Endothelial cell of umbilical vein (primary cell): ENCODE measurements around the gene CES1. TPM values are rescaled to one million over a fixed set of nuclear protein-coding genes. Genes with fewer than 3 reads are reported as not detected.

Experiments
- BruUV-seq: library from RNA; stranded (reverse); fragments of 400-500 nt; replicated peaks from 2 replicates; lab custom pipeline; 2021; lab: Mats Ljungman, UMichigan
- CTCF ChIA-PET: fragments of 300-600, 350-600 bp; sonication (Branson Sonifier 250); formaldehyde crosslinking; loops from one replicate; lab custom pipeline; 2021; ENCODE audit warnings: antibody characterized with exemption, inconsistent platforms; lab: Charles Lee
- POLR2A ChIA-PET: fragments of 300-600, 350-600 bp; sonication (Branson Sonifier 250); formaldehyde crosslinking; loops from one replicate; lab custom pipeline; 2021; ENCODE audit warnings: antibody characterized with exemption, inconsistent platforms; lab: Charles Lee
- DNase-seq: peaks from one replicate; pipeline ENCODE4 v3.0.0-alpha.2; 2011; ENCODE audit warnings: low read depth, low spot score
- FAIRE-seq: peaks from 2 replicates; lab custom pipeline; 2011; peaks lifted over from hg19 to GRCh38; lab: Jason Lieb, UNC
- H2AFZ ChIP-seq: 2 replicates; pipeline ENCODE4 v1.6.0; 2012; ENCODE audit warnings: low read depth, low read length, control low read depth, inconsistent platforms
- H3K27ac ChIP-seq: 2 replicates; pipeline ENCODE4 v1.5.1; 2011; ENCODE audit warnings: low read depth, mild to moderate bottlenecking, control low read depth, low read length, moderate library complexity; ENCODE audit not compliant: insufficient read depth
- H3K27me3 ChIP-seq, 2 experiments: 2 replicates each; pipeline versions ENCODE4 v1.6.0 to v1.6.1; 2011; ENCODE audit warnings: low read length in 2 of 2, mixed read lengths in 1 of 2; ENCODE audit not compliant: control insufficient read depth in 2 of 2, insufficient read depth in 2 of 2
- H3K36me3 ChIP-seq, 2 experiments: 2 replicates in 1 of 2; 3 replicates in 1 of 2; pipeline ENCODE4 v1.5.1; 2011; ENCODE audit warnings: low read length in 2 of 2, mild to moderate bottlenecking in 1 of 2, moderate library complexity in 1 of 2; ENCODE audit not compliant: control insufficient read depth in 2 of 2, insufficient read depth in 2 of 2; ENCODE audit errors: extremely low read depth in 1 of 2
- H3K4me1 ChIP-seq: 3 replicates; pipeline ENCODE4 v1.5.1; 2011; ENCODE audit warnings: mild to moderate bottlenecking, low read length; ENCODE audit not compliant: control insufficient read depth, insufficient read depth; ENCODE audit errors: extremely low read depth
- H3K4me2 ChIP-seq: 2 replicates; pipeline ENCODE4 v1.6.1; 2011; ENCODE audit warnings: low read length, control low read depth, mixed read lengths; ENCODE audit not compliant: insufficient read depth
- H3K4me3 ChIP-seq, 3 experiments: fragments of 200-600 bp in 1 of 3; sonication (generic), shearing (Covaris generic) in 1 of 3; replicated peaks in 1 of 3; 2 replicates each; pipeline ENCODE4 v1.5.1; 2011 to 2016; ENCODE audit warnings: control low read depth in 3 of 3, low read length in 3 of 3, mild to moderate bottlenecking in 2 of 3, inconsistent platforms in 1 of 3, low read depth in 1 of 3, moderate library complexity in 1 of 3; ENCODE audit not compliant: insufficient read depth in 1 of 3
- H3K79me2 ChIP-seq: 2 replicates; pipeline ENCODE4 v1.6.0; 2012; ENCODE audit warnings: low read length, inconsistent platforms; ENCODE audit not compliant: control insufficient read depth, insufficient read depth
- H3K9ac ChIP-seq: replicated peaks from 2 replicates; pipeline ENCODE3; 2011; ENCODE audit warnings: low read length, control low read depth; ENCODE audit not compliant: insufficient read depth; ENCODE audit errors: extremely low read depth
- H3K9me1 ChIP-seq: replicated peaks from 3 replicates; pipeline ENCODE4 v1.6.0; 2011; ENCODE audit warnings: mild to moderate bottlenecking, low read length; ENCODE audit not compliant: control insufficient read depth, insufficient read depth; ENCODE audit errors: extremely low read depth
- H3K9me3 ChIP-seq: replicated peaks from 2 replicates; pipeline ENCODE4 v1.5.1; 2012; ENCODE audit warnings: low read length, inconsistent platforms; ENCODE audit not compliant: control insufficient read depth, insufficient read depth
- H4K20me1 ChIP-seq: replicated peaks from 2 replicates; pipeline ENCODE3; 2011; ENCODE audit warnings: mild to moderate bottlenecking, low read length; ENCODE audit not compliant: control insufficient read depth, insufficient read depth; ENCODE audit errors: extremely low read depth
- FOS ChIP-seq: IDR thresholded peaks from 2 replicates; pipeline ENCODE4 v1.6.1; 2011; ENCODE audit warnings: mild to moderate bottlenecking, low read length, moderate library complexity, borderline replicate concordance; ENCODE audit not compliant: insufficient read depth
- GATA2 ChIP-seq: IDR thresholded peaks from 2 replicates; pipeline ENCODE4 v1.7.0; 2011; ENCODE audit warnings: low read depth, mild to moderate bottlenecking, moderate library complexity, mixed read lengths, low read length; ENCODE audit not compliant: insufficient read length, insufficient read depth
- JUN ChIP-seq: IDR thresholded peaks from 2 replicates; pipeline ENCODE4 v1.6.1; 2011; ENCODE audit warnings: borderline replicate concordance, low read depth; ENCODE audit not compliant: insufficient read length, insufficient read depth
- MYC ChIP-seq: IDR thresholded peaks from one replicate; pipeline ENCODE4 v1.6.1; 2011; ENCODE audit warnings: mild to moderate bottlenecking, low read depth, low read length
- POLR2A ChIP-seq: IDR thresholded peaks from 2 replicates; pipeline ENCODE4 v1.6.1; 2012; ENCODE audit warnings: low read depth, mild to moderate bottlenecking, control low read depth, low read length
- POLR2AphosphoS5 ChIP-seq: IDR thresholded peaks from 2 replicates; pipeline ENCODE4 v1.6.1; 2012; ENCODE audit warnings: low read depth, mild to moderate bottlenecking, control low read depth, low read length, moderate library complexity; ENCODE audit not compliant: insufficient read depth
- dilution Hi-C: fragments of 300-500 bp; cut with MboI; formaldehyde crosslinking; loops from one replicate; pipeline ENCODE4 v1.15.0; 2019; ENCODE audit warnings: low sequenced_read_pairs; ENCODE audit not compliant: extremely low pct_ligation_motif_present
- intact Hi-C: fragments of 100-400 bp; cut with micrococcal nuclease; formaldehyde crosslinking; loops from one replicate; pipeline ENCODE4 v1.10.0; 2022
- polyA plus RNA-seq, 4 experiments: library from polyadenylated mRNA; depleted of rRNA in 3 of 4; stranded (reverse) in 3 of 4; unstranded in 1 of 4; fragments of >200 nt; gene quantifications; 2 replicates each; pipeline versions ENCODE4 v1.2.1 to v1.2.3, GENCODE V29; 2011 to 2012; ENCODE audit warnings: missing spikeins in 1 of 4
- total RNA-seq: library from RNA; stranded (reverse); gene quantifications from 2 replicates; pipeline ENCODE4 v1.2.3, GENCODE V29; 2021
- TF ChIP-seq, protein P1 (sequence below): IDR thresholded peaks from 2 replicates; pipeline ENCODE4 v1.6.1; 2011; ENCODE audit not compliant: insufficient read depth, insufficient read length
- TF ChIP-seq, protein P2 (sequence below), 2 donors: IDR thresholded peaks; 1 replicate in 1 of 2; 2 replicates in 1 of 2; pipeline ENCODE4 v1.5.1; 2011; ENCODE audit warnings: low read length in 2 of 2, mild to moderate bottlenecking in 2 of 2, moderate library complexity in 2 of 2, control low read depth in 1 of 2, inconsistent platforms in 1 of 2, low read depth in 1 of 2; ENCODE audit not compliant: insufficient read depth in 1 of 2; ENCODE audit errors: extremely low read depth in 1 of 2

Gene CES1
- total and polyA plus RNA-seq, 2 donors (not counting 3 experiments of a cell fraction or from before 2014, with no cell fraction given): not detected

DNA sequence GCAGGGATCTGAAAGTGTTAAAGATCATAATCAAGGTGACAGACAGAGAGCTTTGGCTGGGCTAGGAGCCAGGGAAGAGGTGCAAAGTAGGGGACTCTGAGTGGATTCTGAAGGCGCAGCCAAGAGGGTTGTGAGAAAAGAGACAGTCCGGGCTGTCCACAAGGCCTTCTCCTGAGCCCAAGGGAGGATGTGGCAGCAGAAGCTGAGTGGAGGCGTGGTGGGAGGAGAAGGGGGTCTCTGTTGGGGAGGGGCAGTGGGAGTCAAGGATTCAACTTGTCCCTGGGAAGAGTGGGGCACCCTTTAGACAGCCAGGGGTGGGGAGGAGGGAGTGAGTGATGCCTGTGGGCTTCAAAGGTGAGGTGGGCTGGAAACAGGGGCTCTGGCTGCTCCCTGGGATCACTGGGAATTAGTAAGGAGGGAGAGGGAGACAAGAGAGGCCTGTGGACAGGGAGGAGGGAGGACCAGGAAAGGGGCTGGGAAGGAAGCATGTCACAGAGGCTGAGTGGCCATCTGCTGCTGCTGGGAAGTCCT lies 10.6 kb downstream of the CES1 start:
- intact Hi-C loops (no loop called here), dilution Hi-C loops (no loop called here)
- no peak overlapping the region for H2AFZ ChIP-seq
- no peaks in the 10 kb centered on the region for H3K79me2 ChIP-seq
- TF ChIP-seq FOS (no peak), POLR2A (no peak), JUN (no peak), GATA2 (no peak), POLR2AphosphoS5 (no peak)
- TF ChIP-seq, protein P1, sequence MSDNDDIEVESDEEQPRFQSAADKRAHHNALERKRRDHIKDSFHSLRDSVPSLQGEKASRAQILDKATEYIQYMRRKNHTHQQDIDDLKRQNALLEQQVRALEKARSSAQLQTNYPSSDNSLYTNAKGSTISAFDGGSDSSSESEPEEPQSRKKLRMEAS: no peak
- H3K9me3 ChIP-seq: no peaks in the 10 kb centered on the region
- no peaks in the 10 kb centered on the region for H3K4me1 ChIP-seq
- no TSS peak for BruUV-seq
- no peaks in the 10 kb centered on the region for H3K36me3 ChIP-seq
- H4K20me1 ChIP-seq: no peaks in the 10 kb centered on the region
- H3K27me3 ChIP-seq: no peaks in the 10 kb centered on the region
- POLR2A ChIA-PET: no interaction called here
- CTCF ChIA-PET: no interaction called here
- no peak overlapping the region for H3K4me3 ChIP-seq
- H3K9me1 ChIP-seq: no peaks in the 10 kb centered on the region
- no peak overlapping the region for H3K9ac ChIP-seq
- no peak overlapping the region for H3K4me2 ChIP-seq
- H3K27ac ChIP-seq: no peak overlapping the region
- no peak for DNase-seq
- FAIRE-seq: no peak

DNA sequence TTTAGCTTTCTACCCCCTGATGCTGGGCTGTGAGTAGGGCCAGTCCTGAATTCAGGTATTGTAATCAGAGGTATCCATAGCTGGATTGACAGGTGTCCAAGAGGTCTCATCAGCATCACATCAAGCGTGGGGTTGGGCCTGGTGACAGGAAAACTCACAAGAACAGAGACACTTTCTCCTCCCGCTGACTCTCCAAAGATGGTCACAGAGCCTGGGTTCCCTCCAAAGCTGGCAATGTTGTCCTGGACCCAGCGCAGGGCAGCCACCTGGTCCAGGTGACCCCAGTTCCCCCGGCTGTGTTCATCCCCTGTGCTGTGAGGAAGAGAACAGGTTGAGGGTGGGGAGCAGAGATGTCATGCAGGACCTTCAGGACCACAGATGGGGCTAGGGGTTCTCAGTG lies 11.7 kb downstream of the CES1 start:
- POLR2A ChIA-PET: no interaction called here
- no TSS peak for BruUV-seq
- H3K9me1 ChIP-seq: no peaks in the 10 kb centered on the region
- H3K9me3 ChIP-seq: no peaks in the 10 kb centered on the region
- H3K9ac ChIP-seq: no peak overlapping the region
- no peaks in the 10 kb centered on the region for H3K4me1 ChIP-seq
- H3K27ac ChIP-seq: no peak overlapping the region
- DNase-seq (no peak), FAIRE-seq (no peak)
- H4K20me1 ChIP-seq: no peaks in the 10 kb centered on the region
- CTCF ChIA-PET: no interaction called here
- TF ChIP-seq FOS (no peak), JUN (no peak), MYC (no peak), POLR2A (no peak)
- TF ChIP-seq, protein P2, sequence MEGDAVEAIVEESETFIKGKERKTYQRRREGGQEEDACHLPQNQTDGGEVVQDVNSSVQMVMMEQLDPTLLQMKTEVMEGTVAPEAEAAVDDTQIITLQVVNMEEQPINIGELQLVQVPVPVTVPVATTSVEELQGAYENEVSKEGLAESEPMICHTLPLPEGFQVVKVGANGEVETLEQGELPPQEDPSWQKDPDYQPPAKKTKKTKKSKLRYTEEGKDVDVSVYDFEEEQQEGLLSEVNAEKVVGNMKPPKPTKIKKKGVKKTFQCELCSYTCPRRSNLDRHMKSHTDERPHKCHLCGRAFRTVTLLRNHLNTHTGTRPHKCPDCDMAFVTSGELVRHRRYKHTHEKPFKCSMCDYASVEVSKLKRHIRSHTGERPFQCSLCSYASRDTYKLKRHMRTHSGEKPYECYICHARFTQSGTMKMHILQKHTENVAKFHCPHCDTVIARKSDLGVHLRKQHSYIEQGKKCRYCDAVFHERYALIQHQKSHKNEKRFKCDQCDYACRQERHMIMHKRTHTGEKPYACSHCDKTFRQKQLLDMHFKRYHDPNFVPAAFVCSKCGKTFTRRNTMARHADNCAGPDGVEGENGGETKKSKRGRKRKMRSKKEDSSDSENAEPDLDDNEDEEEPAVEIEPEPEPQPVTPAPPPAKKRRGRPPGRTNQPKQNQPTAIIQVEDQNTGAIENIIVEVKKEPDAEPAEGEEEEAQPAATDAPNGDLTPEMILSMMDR (IDR thresholded peaks at IDR 0.05; ENCODE audit: extremely low read depth in 1 of 2, insufficient read depth in 1 of 2, low read depth in 1 of 2, low read length in 2 of 2): no peak
- TF ChIP-seq, protein P1: no peak
- no peaks in the 10 kb centered on the region for H3K36me3 ChIP-seq
- H3K4me3 ChIP-seq: no peak overlapping the region
- H3K27me3 ChIP-seq: no peaks in the 10 kb centered on the region
- intact Hi-C loops (no loop called here), dilution Hi-C loops (no loop called here)
- H2AFZ ChIP-seq: no peak overlapping the region
- H3K4me2 ChIP-seq: no peak overlapping the region
- H3K79me2 ChIP-seq: no peaks in the 10 kb centered on the region
